ENCODE data around the gene YPEL1.

YPEL1 gene

DNA sequence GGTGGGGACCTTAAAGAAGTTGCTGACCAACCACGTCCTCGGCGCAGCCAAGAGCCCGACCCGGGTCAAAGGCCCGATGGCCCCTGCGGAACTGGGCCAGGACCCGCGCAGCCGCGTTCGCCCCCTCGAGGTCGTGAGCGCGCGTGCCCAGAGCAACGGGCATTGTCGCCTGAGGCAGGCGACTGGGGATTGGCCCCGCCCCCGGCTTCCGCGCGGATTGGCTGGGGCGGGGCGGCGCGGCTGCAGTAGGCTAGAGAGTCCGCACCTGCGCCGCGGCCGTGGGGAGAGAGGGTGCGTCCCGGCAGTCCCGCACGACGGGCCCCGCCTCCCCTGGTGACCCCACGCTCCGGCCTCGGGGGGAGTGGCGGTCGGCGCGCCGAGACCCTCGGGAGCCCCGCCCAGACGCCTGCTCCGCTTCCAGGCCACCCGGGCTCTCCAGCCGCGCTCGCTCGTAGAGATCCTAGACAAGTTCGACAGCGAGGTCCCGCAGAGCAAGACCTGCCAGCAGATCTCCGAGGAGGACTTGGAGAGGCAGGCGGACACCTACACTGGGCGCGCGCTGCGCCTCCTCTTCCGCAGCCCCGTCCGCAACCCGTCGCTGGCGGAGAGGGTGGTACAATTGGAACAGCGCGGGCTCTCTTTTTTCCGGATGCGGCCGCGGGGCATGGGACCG lies 78.1 kb downstream of the YPEL1 start:
- DNase-seq (ENCODE audit: low read depth in 3 of 3) = peak; percentile 58 to 79 (median 65)

DNA sequence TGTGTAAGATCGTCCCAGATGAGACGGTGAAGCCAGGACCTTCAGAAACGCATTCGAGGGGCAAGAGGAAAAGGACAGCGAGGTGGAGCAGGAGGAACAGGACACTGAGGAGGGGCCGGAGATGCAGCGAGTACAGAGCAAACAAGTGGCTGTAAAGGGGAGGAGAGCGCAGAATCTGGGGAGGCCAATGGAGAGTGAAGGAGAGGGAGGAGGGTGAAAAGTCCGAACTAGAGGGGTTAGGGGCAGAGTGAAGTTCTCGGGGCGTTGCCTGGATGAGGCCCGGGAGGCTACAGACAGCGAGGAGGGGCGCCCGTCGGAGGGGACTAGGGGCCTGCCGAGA lies 78.6 kb downstream of the YPEL1 start:
- DNase-seq (ENCODE audit: low read depth in 3 of 3) = no peak

DNA sequence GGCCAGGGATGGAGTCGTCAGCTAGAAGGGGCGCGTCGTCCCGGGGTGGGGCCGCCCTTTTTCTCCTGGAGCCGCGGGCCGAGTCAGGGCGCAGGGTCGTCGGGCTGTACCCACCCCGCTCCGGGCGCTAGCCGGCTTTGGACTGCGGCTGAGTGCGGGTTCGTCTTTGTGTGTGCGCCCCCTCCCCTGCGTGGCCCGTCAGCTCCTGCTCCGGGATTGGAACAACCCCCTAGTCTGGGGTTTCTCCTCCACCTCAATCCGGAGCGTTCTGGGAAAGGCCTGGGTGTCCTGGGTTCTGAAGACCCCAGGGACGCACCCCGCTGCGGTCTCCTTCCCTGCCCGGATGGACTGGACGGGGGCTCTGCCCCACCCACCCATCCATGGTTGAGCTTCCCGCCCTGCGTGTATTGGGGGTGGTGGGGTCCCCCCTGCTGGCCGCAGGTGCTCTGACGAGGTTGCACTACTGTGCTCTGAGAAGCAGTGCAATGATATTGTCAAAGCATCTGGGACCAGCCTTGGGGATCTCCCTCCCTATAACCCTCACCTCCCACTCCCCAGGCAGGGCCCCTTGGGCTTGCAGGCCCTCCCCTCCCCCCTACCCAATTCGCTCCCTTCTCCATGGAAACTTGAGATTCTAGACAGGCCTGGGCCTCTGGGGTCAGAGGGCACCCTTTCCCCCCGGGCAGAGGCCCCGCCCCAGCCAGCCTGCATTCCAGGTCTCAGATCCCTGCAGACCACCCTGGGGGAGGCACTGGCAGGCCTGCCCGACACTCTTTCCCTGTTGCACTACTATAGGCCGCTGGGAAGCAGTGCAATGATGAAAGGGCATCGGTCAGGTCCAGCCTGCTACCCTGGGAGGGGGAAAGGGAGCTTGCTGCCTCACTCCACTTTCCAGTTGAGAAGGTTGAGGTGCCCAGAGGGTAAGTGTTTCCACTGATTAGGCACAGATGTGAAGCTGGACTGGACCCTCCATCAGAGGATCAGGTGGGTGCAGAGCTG lies 82.7 kb downstream of the YPEL1 start:
- DNase-seq (ENCODE audit: low read depth in 3 of 3) = no peak

DNA sequence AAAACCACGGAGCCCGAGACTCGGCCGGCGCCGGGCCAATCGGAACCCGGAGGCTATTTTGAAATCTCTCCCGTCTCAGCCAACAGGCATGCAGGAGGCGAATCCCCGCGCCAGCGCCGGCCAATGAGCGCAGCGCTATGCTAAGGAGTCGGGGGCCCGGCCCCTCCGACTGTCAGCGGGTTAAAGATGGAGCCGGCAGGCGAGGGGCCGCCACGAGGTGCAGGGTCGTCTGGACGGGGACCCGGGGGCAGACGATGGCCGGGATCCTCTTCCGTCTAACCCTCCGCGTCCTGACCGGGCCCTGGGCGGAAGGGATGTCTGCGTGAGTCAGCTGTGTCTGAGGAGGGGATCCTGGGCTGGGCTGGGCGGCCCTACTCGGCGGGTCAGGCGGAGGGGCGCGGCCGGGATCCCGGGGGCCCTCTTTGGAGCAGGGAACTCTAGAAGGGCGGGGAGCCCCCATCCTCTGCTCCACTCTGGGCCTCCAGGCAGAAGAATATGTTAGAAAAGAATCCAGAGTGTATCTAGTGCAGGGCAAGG lies 83.5 kb downstream of the YPEL1 start:
- peak; percentile 72 to 90 (median 78) for DNase-seq (ENCODE audit: low read depth in 3 of 3)

DNA sequence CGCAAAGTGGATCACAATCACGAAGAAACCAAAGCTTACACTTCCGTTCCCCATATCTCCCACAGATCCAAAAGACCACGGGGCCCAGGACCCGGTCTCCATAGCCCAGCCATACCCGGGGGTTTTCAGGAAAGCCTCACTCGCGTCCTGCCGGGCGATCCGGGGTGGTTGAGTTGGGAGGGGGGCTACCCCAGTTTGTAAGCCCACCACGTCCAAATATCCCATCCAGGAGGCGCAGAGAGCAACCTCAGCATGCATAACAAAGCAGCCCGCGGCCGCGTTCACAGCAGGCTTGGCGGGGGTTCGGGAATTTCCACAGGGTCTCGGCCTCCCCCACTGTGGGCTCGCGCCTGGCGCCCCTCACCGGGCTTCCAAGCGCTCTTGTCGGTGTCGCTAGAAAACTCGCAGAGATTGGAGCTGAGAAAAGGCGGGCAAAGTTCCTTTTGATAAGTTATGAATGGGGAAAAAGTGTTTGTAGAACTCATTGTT lies 84.0 kb downstream of the YPEL1 start:
- no peak for DNase-seq (ENCODE audit: low read depth in 3 of 3)

DNA sequence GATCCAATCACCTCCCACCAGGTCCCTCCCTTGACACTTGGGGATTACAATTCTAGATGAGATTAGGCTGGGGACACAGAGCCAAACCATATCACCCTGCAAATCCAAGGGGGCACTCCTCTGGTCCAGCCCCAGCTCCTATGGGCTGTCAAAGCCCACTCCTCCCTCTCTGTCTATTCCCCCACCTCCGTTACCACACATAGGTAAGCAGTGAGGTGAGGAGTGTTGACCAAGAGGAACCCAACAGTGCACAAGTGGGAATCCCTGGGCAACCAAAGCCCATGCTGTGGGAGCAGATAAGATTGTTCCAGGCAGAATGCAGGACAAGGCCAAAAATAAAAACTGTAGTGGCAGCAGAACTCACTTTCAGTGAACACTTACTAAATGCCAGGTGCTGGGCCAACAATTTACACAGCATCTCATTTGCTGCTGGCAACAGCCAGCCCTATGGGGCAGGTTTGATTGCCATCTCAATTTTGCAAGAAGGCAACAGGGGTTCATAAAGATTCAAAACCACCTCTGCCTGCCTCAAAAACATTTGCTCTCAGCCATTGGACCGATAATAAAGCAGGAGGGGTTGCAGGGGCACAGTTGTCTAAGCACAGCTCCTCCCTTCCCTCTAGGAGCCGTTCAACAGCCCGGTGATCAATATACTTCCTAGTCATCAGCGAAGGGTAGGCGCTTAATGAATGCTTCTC lies 84.6 kb downstream of the YPEL1 start:
- DNase-seq (ENCODE audit: low read depth in 3 of 3) = no peak

DNA sequence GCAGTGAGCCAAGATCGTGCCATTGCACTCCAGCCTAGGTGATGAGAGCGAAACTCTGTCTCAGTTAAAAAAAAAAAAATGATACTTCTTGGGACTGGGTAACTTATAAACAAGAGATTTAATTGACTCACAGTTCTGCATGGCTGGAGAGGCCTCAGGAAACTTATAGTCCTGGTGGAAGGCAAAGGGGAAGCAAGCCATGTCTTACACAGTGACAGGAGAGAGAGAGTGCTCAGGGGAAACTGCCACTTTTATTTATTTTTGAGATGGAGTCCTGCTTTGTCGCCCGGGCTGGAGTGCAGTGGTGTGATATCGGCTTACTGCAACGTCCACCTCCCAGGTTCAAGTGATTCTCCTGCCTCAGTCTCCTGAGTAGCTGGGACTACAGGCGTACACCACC lies 85.3 kb downstream of the YPEL1 start:
- no peak for DNase-seq (ENCODE audit: low read depth in 3 of 3)
